ENCODE results near the gene ID2.
"Not testable (repeated sequence)": the region's sequence is repeated elsewhere in the genome, so short reads cannot be mapped to it uniquely, and the experiment has no call there.

The ID2 gene

GRCh38 chr2:8691859-8692437 lies 10.1 kb downstream of the ID2 start:
- DNase-seq = no peak

DNA sequence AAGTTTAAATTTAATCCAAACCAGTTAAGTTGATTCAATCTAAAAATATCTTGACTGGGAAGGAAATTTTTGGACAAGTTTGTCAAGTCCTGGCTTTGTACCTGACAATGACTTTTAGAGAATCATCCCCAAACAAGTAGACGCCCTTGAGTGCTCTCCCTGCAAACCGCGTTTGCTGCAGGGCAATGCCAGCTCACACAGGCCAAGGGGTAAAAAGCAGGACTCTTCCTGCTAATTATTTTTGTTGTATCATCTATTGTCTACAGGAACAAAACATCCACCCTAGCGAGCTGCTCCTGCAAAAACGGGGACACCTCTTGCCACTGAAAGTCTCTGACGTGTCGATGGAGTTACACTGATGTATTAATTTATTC lies 10.9 kb downstream of the ID2 start:
- DNase-seq = no peak

DNA sequence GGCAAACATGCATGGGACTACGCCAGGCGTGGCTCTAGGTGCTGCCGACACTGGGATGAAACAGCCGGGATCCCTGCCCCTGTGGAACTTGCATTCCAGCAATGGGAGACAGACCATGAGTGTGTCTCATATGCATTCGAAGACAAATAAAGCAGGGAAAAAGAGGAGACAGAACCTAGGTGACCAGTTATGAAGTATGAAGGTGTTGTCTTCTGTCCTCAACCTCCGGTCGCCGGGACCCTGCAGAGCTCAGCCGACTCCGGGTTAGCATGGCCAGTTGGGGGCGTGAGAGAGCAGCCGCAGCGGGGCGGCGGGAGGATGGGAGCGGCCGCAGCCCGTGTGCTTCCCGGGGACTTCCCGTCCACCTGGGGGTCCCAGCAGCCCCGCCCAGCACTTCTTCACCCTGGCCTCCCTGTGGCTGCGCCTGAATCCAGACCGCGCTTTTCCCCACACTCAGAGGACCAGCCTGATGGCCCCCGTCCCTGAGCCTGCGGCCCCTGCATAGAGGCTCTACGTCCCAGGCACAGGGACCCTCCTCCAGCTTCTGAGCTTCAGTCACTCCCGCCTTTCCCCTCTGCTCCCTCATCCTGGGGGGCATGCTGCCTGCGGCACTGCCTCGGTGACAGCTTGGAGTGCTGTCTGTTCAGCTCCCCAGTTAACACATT lies 11.4 kb downstream of the ID2 start:
- DNase-seq = no peak

DNA sequence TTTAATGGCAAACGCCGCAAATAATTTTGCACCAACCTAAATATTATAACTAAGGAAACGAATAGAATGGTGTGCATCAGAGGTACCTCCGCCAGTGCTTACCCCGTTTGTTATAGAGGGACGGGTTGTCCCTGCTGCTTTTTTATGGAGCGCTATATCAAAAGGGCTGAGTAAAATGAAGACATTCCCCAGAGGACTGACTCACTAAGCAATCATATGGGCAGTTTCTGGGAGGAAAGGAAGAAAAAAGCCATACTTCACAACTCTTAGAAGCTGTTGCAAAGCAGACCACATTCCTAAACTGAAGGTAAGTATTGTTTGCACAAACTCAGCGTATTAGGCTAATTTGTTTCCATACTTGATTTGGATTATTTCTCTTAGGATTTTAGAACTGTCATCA lies 12.9 kb downstream of the ID2 start:
- no peak for DNase-seq

- no peak for DNase-seq
These were observed 15.3 kb downstream of the ID2 start for GRCh38 chr2:8697190-8697589.

DNA sequence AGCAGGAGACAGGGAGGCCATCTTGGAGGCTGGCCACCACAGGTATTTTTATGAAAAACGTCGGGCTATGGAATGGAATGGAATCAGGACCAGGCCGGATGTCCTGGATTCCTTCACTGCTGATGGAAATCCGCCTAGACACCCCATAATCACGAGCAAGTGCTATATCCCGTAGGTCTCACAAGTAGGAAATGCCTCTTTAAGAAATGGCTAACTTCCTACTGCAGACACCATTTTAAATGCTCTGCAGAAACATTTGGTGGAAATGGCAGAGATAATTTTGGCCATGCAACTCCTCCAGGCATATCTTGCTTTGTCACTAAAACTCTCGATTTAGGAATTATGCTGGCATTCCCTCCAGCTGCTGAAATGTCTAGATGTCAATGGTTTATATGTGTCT lies 18.0 kb downstream of the ID2 start:
- no peak for DNase-seq

- no peak for DNase-seq
These were observed 20.0 kb downstream of the ID2 start for GRCh38 chr2:8701681-8702379.

DNA sequence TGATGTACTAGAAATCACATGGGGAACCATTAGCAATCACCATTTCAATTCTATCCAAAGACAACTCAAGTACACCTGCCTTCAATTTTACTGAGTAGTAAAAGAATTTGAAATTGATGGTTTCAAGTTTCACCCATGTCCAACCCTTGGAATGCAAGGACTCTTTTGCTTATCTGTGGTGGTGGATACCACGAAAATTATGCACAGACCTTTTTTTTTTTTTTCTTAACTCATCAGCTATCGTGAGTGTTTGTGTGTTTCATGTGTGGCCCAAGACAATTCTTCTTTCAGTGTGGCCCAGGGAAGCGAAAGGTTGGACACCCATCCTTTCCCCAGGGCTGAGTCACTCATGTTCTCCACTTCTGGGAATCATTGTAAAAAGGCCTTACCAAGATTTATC lies 23.1 kb downstream of the ID2 start:
- no peak for DNase-seq

DNA sequence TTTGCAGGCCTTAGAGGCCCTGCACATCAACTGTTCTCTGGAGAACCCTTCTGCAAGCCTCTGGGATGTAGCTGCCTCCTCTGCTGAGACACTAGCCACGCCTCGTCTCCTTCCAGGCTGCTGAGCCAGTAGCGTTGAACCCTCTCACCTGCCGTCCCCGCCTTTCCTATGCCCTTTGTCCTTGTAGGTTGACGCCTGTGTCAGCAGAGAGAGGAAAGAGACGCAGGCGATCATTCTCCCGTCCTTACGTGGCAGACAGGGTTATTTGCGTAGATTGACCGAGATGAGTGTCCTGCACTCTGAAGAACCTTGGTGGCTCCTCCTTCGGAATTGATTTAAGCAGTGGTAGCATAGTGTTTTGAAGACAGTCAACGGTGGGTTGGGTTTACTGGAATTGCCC lies 27.8 kb downstream of the ID2 start:
- no peak for DNase-seq

- no peak for DNase-seq
These were observed 29.1 kb downstream of the ID2 start for GRCh38 chr2:8710951-8711350.

GRCh38 chr2:8714283-8714682 lies 32.4 kb downstream of the ID2 start:
- DNase-seq = no peak

DNA sequence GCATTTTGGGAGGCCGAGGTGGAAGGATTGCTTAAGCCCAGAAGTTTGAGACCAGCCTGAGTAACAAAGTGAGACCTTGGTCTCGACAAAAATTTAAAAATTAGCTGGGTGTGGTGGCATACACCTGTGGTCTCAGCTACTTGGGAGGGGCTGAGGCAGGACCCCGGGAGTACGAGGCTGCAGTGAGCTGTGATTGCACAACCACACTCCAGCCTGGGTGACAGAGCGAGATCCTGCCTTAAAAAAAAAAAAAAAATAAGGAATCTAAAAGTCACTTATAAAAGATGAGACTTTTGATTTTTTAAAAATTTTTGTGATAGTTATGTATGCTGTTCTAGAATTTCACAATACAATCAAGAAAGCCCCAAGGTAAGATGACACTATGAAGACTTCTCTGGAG lies 33.1 kb downstream of the ID2 start:
- DNase-seq = no peak

DNA sequence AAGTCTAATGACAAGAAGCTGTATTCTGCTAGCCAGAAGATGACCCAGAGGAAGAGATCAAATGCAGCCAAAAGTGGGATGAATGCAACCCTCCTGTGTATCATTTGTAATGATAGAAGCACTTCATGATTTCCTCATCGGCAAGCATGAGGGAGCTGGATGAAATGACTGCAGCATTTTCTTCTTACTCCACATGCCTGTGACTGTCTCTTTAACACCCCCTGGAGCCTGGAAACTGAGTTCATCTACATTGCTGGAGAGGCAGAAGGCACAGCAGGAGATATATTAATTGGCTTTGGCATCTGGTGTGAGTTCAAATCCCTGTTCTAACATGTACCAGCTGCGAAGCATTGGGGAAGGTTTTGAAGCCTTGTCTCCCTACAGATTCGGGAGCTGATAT lies 37.7 kb downstream of the ID2 start:
- DNase-seq = no peak

DNA sequence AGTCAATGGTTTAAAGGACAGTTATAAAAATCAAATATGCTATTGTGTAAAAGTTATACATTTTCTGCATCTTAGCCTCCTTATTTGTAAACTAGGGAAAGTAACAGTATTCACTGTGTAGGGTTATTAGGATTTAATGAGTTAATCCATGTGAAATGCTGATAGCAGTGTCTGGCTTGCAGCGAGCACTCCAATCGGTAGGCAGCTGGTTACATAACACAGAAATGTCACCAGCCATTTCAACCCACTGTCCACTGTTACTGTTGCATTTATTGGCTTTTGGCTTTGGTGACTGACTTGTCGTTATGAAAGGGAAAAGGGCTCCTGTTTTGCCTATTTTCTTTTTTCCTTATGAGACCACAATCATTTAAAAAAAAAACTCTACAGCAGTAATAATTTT lies 38.9 kb downstream of the ID2 start:
- DNase-seq = no peak

- DNase-seq = no peak
These were observed 39.6 kb downstream of the ID2 start for GRCh38 chr2:8721410-8721809.

- no peak for DNase-seq
These were observed 41.1 kb downstream of the ID2 start for GRCh38 chr2:8722986-8723385.

GRCh38 chr2:8725838-8726237 lies 44.0 kb downstream of the ID2 start:
- no peak for DNase-seq

DNA sequence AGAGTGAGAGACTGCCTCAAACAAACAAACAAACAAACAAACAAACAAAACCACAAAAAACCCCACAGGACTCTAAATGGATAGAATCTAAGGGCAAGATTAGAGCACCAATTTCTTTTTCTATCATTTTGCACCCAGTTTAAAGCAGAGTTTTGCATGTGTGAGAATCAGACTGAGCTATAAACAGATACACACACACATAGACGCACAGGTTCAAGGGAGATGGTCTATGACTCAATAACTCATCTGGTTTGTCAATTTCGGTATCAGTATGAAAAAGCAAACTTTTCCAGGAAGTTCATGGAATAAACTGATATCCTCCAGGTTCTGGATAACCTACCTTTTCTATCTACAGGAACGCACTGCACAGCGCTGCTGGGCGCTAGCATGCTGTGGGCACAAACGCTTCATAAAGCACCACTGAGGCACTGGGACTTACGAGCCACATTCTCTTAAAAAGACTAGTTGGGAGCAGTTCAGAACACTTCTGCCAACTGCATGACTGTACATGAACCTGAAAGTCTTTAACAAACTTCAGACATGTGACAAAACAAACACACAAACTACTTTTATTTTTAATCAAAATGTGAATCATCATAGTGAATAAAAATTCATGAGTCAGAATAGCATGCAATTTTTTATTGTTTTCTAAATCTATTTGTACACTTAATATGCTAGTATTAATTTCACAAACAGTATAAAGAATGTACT lies 46.6 kb downstream of the ID2 start:
- no peak for DNase-seq

- DNase-seq = not testable (repeated sequence)
These were observed 47.2 kb downstream of the ID2 start for GRCh38 chr2:8729101-8729500.

GRCh38 chr2:8729939-8730338 lies 48.1 kb downstream of the ID2 start:
- no peak for DNase-seq

- DNase-seq = no peak
These were observed 50.7 kb downstream of the ID2 start for GRCh38 chr2:8732601-8733000.
